GM20000 (cell line): ENCODE measurements around the gene CELF2.

ENCODE experiments used
- DNase-seq: peaks from one replicate; pipeline ENCODE4 v3.0.0; 2012; ENCODE audit warnings: low spot score
- TF ChIP-seq, protein P1 (sequence below): IDR thresholded peaks from 2 replicates; pipeline ENCODE4 v1.5.1; 2012; ENCODE audit warnings: mild to moderate bottlenecking, control low read depth; ENCODE audit errors: extremely low read depth, missing control alignments

The CELF2 gene

DNA sequence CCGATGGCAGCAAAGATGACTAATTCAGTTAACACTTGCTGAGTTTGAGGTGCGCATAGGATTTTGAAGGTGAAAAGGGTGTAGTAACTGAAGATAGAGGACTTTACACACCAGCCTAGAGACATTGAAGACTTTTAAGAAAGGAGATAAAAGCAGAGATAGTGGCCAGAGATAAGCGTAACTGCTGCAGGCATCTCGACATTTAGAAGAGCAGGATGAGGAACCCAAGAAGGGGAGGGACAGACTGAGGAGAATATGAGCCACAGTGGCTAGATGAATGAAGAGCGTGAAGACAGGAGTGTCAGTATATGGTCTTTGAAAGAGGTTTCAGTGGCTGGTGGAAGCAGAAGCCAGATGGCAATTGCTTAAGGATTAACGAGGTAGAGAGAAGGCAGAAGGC, 71.6 kb downstream of the CELF2 start:
- TF ChIP-seq, protein P1, sequence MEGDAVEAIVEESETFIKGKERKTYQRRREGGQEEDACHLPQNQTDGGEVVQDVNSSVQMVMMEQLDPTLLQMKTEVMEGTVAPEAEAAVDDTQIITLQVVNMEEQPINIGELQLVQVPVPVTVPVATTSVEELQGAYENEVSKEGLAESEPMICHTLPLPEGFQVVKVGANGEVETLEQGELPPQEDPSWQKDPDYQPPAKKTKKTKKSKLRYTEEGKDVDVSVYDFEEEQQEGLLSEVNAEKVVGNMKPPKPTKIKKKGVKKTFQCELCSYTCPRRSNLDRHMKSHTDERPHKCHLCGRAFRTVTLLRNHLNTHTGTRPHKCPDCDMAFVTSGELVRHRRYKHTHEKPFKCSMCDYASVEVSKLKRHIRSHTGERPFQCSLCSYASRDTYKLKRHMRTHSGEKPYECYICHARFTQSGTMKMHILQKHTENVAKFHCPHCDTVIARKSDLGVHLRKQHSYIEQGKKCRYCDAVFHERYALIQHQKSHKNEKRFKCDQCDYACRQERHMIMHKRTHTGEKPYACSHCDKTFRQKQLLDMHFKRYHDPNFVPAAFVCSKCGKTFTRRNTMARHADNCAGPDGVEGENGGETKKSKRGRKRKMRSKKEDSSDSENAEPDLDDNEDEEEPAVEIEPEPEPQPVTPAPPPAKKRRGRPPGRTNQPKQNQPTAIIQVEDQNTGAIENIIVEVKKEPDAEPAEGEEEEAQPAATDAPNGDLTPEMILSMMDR: no peak
- no peak for DNase-seq

- no peak for DNase-seq
- TF ChIP-seq, protein P1: no peak
Measured at GRCh38 chr10:11091517-11092102, 73.9 kb downstream of the CELF2 start.

GRCh38 chr10:11093771-11094736, 76.4 kb downstream of the CELF2 start:
- no peak for DNase-seq
- TF ChIP-seq, protein P1: no peak

DNA sequence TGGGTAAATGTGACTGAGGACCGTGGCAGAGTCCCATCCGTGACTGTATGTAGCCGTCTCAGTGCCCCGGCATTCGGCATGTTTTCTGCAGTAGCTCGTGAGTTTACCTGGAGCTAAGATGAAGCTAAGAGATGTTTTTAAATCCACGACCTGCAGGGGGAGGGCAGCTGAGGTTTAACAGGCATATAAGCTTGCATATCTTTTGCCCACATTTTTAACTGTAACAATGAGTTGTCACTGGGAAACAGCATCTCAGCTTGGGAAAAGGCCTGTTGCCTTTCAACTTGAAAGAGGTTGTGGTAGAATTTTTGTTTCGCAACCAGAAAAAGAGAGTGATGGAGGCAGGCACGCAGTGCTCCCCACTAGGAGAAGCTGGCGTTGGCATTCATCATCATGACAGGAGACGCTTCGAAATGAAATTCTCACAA, 77.7 kb downstream of the CELF2 start:
- TF ChIP-seq, protein P1: no peak
- no peak for DNase-seq

- DNase-seq: no peak
- TF ChIP-seq, protein P1: no peak
Measured at GRCh38 chr10:11096422-11096821, 78.8 kb downstream of the CELF2 start.

GRCh38 chr10:11097686-11098085, 80.0 kb downstream of the CELF2 start:
- TF ChIP-seq, protein P1: no peak

GRCh38 chr10:11098666-11099065, 81.0 kb downstream of the CELF2 start:
- TF ChIP-seq, protein P1: no peak
- DNase-seq: no peak

More at GRCh38 chr10:11097686-11098085, 80.0 kb downstream of the CELF2 start:
- DNase-seq: peak; percentile 21
